ENCODE data around the gene INPPL1.

INPPL1 gene

DNA sequence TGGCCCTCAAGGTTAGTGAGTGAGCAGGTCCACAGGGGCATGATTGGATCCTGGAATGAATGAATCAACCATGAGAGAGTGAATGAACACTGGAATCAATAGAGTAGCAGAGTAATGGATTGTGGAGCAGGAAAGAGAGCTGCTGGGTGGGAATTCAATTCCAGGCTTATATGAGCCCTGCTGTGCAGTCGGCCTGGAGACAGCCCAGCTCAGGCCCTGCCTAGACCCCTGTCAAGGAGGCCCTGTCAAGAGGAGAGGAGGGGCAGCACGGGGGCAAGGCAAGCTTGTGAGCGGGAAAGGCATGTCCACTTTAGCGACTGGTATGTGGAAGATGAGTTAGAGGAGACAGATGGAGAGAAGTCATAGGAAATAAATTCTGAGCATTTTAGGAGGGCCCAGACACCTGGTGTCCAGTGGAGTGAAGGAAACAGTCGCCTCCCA, 33.9 kb upstream of the INPPL1 start:
- TF ChIP-seq, protein P1, sequence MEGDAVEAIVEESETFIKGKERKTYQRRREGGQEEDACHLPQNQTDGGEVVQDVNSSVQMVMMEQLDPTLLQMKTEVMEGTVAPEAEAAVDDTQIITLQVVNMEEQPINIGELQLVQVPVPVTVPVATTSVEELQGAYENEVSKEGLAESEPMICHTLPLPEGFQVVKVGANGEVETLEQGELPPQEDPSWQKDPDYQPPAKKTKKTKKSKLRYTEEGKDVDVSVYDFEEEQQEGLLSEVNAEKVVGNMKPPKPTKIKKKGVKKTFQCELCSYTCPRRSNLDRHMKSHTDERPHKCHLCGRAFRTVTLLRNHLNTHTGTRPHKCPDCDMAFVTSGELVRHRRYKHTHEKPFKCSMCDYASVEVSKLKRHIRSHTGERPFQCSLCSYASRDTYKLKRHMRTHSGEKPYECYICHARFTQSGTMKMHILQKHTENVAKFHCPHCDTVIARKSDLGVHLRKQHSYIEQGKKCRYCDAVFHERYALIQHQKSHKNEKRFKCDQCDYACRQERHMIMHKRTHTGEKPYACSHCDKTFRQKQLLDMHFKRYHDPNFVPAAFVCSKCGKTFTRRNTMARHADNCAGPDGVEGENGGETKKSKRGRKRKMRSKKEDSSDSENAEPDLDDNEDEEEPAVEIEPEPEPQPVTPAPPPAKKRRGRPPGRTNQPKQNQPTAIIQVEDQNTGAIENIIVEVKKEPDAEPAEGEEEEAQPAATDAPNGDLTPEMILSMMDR (IDR thresholded peaks at IDR 0.05): no peak

DNA sequence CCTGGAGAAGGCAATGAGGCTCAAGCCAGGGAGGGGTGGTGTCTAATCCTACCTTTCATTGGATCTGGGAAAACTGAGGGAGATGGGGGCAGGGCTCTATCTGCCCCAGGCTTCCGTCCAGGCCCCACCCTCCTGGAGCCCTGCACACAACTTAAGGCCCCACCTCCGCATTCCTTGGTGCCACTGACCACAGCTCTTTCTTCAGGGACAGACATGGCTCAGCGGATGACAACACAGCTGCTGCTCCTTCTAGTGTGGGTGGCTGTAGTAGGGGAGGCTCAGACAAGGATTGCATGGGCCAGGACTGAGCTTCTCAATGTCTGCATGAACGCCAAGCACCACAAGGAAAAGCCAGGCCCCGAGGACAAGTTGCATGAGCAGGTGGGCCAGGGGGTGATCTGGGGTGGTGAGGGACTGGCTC, 32.6 kb upstream of the INPPL1 start, which contains the start of gene FOLR1:
Gene FOLR1, plus strand, starts transcription at position 180 of the 421 bp plus-strand sequence. Its CDS starts 34 bp downstream, at position 214.
- TF ChIP-seq, protein P1 (IDR thresholded peaks at IDR 0.05): no peak

DNA sequence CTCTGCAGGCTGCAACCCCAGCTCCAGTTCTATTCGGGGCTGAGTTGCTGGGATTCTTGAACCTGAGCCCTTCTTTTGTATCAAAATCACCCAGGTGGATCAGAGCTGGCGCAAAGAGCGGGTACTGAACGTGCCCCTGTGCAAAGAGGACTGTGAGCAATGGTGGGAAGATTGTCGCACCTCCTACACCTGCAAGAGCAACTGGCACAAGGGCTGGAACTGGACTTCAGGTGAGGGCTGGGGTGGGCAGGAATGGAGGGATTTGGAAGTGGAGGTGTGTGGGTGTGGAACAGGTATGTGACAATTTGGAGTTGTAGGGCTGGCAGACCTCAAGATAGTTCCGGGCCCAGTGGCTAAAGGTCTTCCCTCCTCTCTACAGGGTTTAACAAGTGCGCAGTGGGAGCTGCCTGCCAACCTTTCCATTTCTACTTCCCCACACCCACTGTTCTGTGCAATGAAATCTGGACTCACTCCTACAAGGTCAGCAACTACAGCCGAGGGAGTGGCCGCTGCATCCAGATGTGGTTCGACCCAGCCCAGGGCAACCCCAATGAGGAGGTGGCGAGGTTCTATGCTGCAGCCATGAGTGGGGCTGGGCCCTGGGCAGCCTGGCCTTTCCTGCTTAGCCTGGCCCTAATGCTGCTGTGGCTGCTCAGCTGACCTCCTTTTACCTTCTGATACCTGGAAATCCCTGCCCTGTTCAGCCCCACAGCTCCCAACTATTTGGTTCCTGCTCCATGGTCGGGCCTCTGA, 28.9 kb upstream of the INPPL1 start:
- TF ChIP-seq, protein P1 (IDR thresholded peaks at IDR 0.05): no peak

DNA sequence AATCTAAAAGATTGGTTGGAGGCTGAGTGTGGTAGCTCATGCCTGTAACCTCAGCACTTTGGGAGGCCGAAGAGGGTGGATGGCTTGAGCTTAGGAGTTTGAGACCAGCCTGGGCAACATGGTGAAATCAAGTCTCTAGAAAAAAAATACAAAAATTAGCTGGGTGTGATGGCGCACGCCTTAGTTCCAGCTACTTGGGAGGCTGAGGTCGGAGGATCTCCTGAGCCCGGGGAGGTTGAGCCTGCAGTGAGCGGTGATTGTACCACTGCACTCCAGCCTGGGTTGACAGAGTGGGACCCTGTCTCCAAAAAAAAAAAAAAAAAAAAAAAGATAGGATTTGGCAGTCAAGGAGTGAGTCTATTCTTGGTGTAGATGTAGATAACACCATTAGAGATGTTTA, 22.0 kb upstream of the INPPL1 start:
- TF ChIP-seq, protein P1 (IDR thresholded peaks at IDR 0.05): no peak

DNA sequence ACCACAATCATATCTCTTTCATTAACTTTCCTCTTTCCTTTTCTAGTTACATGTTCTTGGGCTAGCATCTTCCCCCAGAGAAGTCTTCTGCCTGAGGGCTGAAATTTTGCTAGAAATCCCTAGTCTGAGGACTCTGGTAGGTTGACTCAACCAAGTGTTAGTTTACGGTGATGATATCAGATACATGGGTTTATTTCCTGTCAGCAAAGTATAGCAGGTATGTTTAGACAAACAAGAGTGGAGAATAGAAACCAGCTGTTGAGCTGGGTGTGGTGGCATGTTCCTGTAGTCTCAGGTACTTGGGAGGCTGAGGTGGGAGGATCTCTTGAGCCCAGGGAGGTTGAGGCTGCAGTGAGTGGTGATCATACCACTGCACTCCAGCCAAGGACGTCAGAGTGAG, 21.4 kb upstream of the INPPL1 start:
- TF ChIP-seq, protein P1 (IDR thresholded peaks at IDR 0.05): no peak

DNA sequence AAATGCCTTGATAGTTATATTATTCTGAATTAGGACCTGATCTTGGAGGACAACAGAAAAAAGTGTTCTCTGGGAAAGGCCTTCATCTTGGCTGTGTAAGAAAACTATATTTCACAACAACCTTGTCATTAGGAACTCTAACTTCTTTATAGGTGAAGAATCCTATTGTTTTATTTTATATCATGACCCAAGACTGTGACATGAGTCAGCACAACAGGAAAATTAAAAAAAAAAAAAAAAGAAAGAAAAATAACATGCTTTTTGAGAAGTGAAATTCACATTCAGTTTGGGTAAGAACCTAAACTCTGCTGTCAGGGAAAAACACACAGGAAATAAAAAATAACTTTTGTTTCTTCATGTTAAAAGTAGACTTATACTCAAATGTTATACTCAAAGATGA, 19.7 kb upstream of the INPPL1 start:
- TF ChIP-seq, protein P1 (IDR thresholded peaks at IDR 0.05): no peak

DNA sequence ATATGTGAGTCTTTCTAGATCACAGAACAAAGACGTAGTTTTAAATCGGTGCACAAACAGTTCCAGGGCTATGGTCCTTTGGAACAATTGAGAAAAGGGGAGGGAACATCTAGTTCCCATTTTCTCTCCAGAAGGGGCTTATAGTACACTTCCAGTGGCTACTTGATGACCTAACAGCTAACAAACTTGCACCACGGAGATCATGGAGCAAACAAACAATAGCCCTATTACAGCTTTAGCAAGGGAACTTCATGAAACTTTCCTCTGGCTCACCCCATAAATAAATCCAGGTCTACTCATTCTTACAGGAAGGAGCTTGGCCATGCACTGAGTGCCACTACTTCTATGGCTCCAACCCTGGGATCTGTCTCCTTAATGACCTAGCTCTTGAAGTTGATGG, 16.3 kb upstream of the INPPL1 start:
- TF ChIP-seq, protein P1 (IDR thresholded peaks at IDR 0.05): no peak
